CD4-positive, alpha-beta memory T cell (primary cell): ENCODE results near the gene PPM1H. TPM values are rescaled to one million over a fixed set of nuclear protein-coding genes. Genes with fewer than 3 reads are reported as not detected.
"Not testable (repeated sequence)": the region's sequence is repeated elsewhere in the genome, so short reads cannot be mapped to it uniquely, and the experiment has no call there.

ENCODE experiments used
- CTCF ChIA-PET: fragments of 350-600 bp; sonication (Branson Sonifier 250); formaldehyde crosslinking; loops from one replicate; lab custom pipeline; 2021; ENCODE audit warnings: inconsistent platforms; ENCODE audit not compliant: partially characterized antibody; lab: Charles Lee
- POLR2A ChIA-PET: fragments of 350-600 bp; sonication (Branson Sonifier 250); formaldehyde crosslinking; loops from one replicate; lab custom pipeline; 2021; ENCODE audit not compliant: partially characterized antibody; lab: Charles Lee
- DNase-seq, 5 donors: peaks; one replicate each; pipeline versions ENCODE4 v3.0.0 to v3.0.0-alpha.2; 2020 to 2022; ENCODE audit warnings: mixed read lengths in 1 of 5
- H3K27ac ChIP-seq: one replicate; pipeline ENCODE4 v1.7.0; 2013; ENCODE audit warnings: low read depth, low read length
- H3K27me3 ChIP-seq: 2 replicates; pipeline ENCODE4 v1.7.0; 2013; ENCODE audit warnings: mild to moderate bottlenecking, low read length, moderate library complexity; ENCODE audit not compliant: insufficient read depth
- H3K36me3 ChIP-seq: 2 replicates; pipeline ENCODE4 v1.7.0; 2013; ENCODE audit warnings: mild to moderate bottlenecking, low read length, moderate library complexity; ENCODE audit not compliant: insufficient read depth
- H3K4me1 ChIP-seq: 2 replicates; pipeline ENCODE4 v1.7.0; 2013; ENCODE audit warnings: mild to moderate bottlenecking, low read length, moderate library complexity; ENCODE audit not compliant: insufficient read depth
- H3K4me3 ChIP-seq, 2 donors: one replicate each; pipeline ENCODE4 v1.7.0; 2013; ENCODE audit warnings: low read length in 2 of 2, mild to moderate bottlenecking in 1 of 2
- H3K9me3 ChIP-seq, 2 donors: one replicate each; pipeline ENCODE4 v1.7.0; 2013; ENCODE audit warnings: low read length in 2 of 2, control low read depth in 1 of 2; ENCODE audit not compliant: control insufficient read depth in 1 of 2
- H3K27ac Mint-ChIP-seq, 7 donors: one replicate each; pipeline ENCODE4 v1.8.0; 2020 to 2021; ENCODE audit warnings: mixed read lengths in 7 of 7, mild to moderate bottlenecking in 6 of 7, inconsistent platforms in 3 of 7, moderate library complexity in 3 of 7
- H3K27me3 Mint-ChIP-seq, 2 donors: one replicate each; pipeline ENCODE4 v1.8.0; 2020 to 2021; ENCODE audit warnings: mixed read lengths in 2 of 2
- H3K36me3 Mint-ChIP-seq, 2 donors: one replicate each; pipeline ENCODE4 v1.8.0; 2020 to 2021; ENCODE audit warnings: mixed read lengths in 2 of 2, inconsistent platforms in 1 of 2, mild to moderate bottlenecking in 1 of 2
- H3K4me1 Mint-ChIP-seq, 4 donors: one replicate each; pipeline ENCODE4 v1.8.0; 2020 to 2021; ENCODE audit warnings: mixed read lengths in 4 of 4, mild to moderate bottlenecking in 1 of 4
- H3K4me3 Mint-ChIP-seq, 8 donors: one replicate each; pipeline ENCODE4 v1.8.0; 2020 to 2021; ENCODE audit warnings: mixed read lengths in 8 of 8, mild to moderate bottlenecking in 7 of 8, moderate library complexity in 6 of 8, inconsistent platforms in 3 of 8
- H3K9me3 Mint-ChIP-seq, 8 donors: one replicate each; pipeline ENCODE4 v1.8.0; 2020 to 2021; ENCODE audit warnings: mixed read lengths in 8 of 8, mild to moderate bottlenecking in 5 of 8, inconsistent platforms in 3 of 8, moderate library complexity in 1 of 8
- intact Hi-C: fragments of 100-400 bp; cut with micrococcal nuclease; formaldehyde crosslinking; loops from one replicate; pipeline ENCODE4 v1.15.1; 2023
- polyA plus RNA-seq, 2 donors: library from polyadenylated mRNA; unstranded; fragments of 300-500 nt; fragmentation: Illumina TruSeq; gene quantifications; one replicate each; pipeline ENCODE4 v1.2.3, GENCODE V29; 2021
- total RNA-seq, 2 experiments: library from RNA; stranded (reverse); gene quantifications; one replicate each; pipeline ENCODE4 v1.2.3, GENCODE V29; 2021

The PPM1H gene
- total and polyA plus RNA-seq, 4 experiments from 2014 or later, result 0.06 to 0.14 TPM; not detected in 2

GRCh38 chr12:62827042-62827441 lies 107.9 kb downstream of the PPM1H start:
- peaks cover 0 to 2% (median 0%) of the 10 kb centered on the region in 8 donors for H3K9me3 Mint-ChIP-seq
- H3K36me3 Mint-ChIP-seq, result no peaks in the 10 kb centered on the region

DNA sequence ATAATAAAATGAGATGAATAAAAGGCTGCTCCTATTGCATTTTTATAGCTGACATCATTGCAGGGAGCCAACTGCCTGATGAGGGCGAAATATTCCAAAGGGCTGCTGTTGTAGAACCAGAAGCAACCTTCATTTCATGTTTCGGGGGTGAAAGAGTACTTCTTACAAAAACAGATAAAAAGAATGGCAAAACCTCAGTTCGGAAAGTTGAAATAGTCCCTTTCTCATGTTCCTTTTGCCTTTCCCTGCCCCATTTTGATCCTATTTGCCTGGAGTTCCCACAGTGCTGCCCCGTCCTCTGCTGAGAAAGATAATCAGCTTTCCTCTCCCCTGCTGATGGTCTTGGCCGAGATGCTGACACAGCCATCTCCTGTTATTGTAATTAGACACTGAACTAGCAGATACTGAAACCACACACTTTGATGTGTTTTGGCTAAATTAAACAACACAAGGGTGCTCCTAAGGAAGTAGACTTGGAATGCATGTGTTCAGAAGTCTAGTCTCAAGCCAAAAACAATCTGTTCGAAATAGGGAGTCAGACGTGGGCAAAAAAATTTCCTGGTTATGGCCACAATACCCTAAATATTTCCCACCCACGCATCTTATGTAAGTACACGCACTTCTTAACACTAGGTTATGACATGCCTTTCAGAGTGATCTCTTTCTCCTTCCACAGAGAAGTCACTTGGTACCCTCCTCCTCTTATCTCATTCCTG lies 117.2 kb downstream of the PPM1H start:
- peaks cover 10% of the 10 kb centered on the region for H3K4me1 ChIP-seq
- H3K27ac ChIP-seq, result no peak overlapping the region
- no peaks in the 10 kb centered on the region for H3K36me3 Mint-ChIP-seq
- H3K27ac Mint-ChIP-seq, result no peak overlapping the region
- H3K4me3 ChIP-seq, result no peak overlapping the region
- H3K4me3 Mint-ChIP-seq, result no peak overlapping the region
- no peaks in the 10 kb centered on the region for H3K9me3 ChIP-seq
- H3K4me1 Mint-ChIP-seq, result peaks cover 5 to 11% (median 8%) of the 10 kb centered on the region in 4 donors
- H3K36me3 ChIP-seq, result no peaks in the 10 kb centered on the region
- peaks cover 0 to 5% (median 0%) of the 10 kb centered on the region in 8 donors for H3K9me3 Mint-ChIP-seq
- POLR2A ChIA-PET, result interaction anchor here (0.7 kb wide), 1 partner anchor 863 kb away, joined by 5 read pairs; no protein-coding TSS in a partner anchor
- intact Hi-C loops, result no loop called here
- peaks cover 6% of the 10 kb centered on the region for H3K27me3 ChIP-seq
- H3K27me3 Mint-ChIP-seq, result peaks cover 30 to 38% of the 10 kb centered on the region in 2 donors
- DNase-seq, result no peak
- CTCF ChIA-PET, result interaction anchor here (1.1 to 1.8 kb wide), 3 partner anchors 20 to 23 kb away, joined by 3 to 9 read pairs (median 3); no protein-coding TSS in a partner anchor

More at GRCh38 chr12:62827042-62827441, 107.9 kb downstream of the PPM1H start:
- no peak overlapping the region for H3K4me3 Mint-ChIP-seq
- no peaks in the 10 kb centered on the region for H3K4me1 Mint-ChIP-seq
- Histone ChIP-seq H3K9me3 (no peaks in the 10 kb centered on the region), H3K27ac (no peak overlapping the region), H3K4me3 (no peak overlapping the region), H3K4me1 (no peaks in the 10 kb centered on the region), H3K36me3 (no peaks in the 10 kb centered on the region), H3K27me3 (no peaks in the 10 kb centered on the region)
- ChIA-PET CTCF (no interaction called here), POLR2A (no interaction called here)
- H3K27ac Mint-ChIP-seq, result no peak overlapping the region
- intact Hi-C loops, result no loop called here
- H3K27me3 Mint-ChIP-seq, result peaks cover 6 to 8% of the 10 kb centered on the region in 2 donors
- no peak for DNase-seq

GRCh38 chr12:62814243-62814642 lies 120.7 kb downstream of the PPM1H start:
- H3K4me1 ChIP-seq, result peaks cover 10% of the 10 kb centered on the region
- Mint-ChIP-seq H3K9me3 (no peaks in the 10 kb centered on the region), H3K4me3 (no peak overlapping the region), H3K27me3 (peaks cover 13 to 21% of the 10 kb centered on the region in 2 donors), H3K27ac (no peak overlapping the region), H3K4me1 (peaks cover 5 to 12% (median 9%) of the 10 kb centered on the region in 4 donors), H3K36me3 (no peaks in the 10 kb centered on the region)
- no peak overlapping the region for H3K4me3 ChIP-seq
- H3K27ac ChIP-seq, result no peak overlapping the region
- intact Hi-C loops, result no loop called here
- POLR2A ChIA-PET, result no interaction called here
- H3K27me3 ChIP-seq, result peaks cover 6% of the 10 kb centered on the region
- DNase-seq, result no peak
- H3K36me3 ChIP-seq, result no peaks in the 10 kb centered on the region
- CTCF ChIA-PET, result interaction anchor here (1.1 to 3.4 kb wide), 5 partner anchors 11 to 379 kb away, joined by 3 to 41 read pairs (median 8); no protein-coding TSS in a partner anchor
- no peaks in the 10 kb centered on the region for H3K9me3 ChIP-seq

DNA sequence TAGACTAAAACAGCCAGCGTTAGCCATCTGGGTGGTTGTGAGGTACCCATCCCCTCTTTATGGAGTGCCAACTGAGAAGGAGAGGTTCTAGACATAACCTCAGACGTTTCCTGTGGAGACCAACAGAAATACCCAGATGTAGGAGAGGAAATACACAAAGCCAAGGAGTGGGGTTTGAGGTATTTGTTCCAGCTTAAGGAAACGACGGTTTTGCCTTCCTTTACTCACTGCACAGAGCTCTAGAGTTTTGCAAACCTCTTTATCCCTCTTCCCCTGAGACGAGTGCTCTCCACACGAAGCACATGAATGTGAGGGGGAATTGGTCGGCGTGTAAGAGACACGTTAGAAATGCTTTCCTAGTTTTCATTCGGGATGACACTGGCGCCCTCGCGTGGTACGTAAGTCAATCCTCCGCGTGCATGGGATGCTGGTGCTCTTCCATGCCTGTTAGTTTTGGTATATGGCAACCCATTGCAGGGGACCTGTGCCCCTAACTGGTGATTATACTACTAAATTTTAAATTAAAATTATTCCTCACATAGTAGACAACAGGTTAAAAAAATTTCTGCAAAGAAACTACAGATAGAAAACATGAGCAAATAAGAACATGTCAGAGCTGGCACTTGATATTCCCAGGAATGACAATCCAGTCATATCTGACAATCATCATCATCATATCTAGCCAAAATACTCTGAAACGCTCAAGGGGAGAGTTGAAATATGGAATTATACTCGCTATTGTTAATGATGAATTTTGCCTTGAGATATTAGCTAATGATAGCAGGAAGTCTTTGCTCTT lies 121.7 kb downstream of the PPM1H start:
- DNase-seq, result peak in 2 of 5 donors; percentile 5
- peak overlapping the region in 1 of 7 donors; percentile 70 for H3K27ac Mint-ChIP-seq
- H3K9me3 Mint-ChIP-seq, result no peaks in the 10 kb centered on the region

GRCh38 chr12:62811481-62811880 lies 123.5 kb downstream of the PPM1H start:
- H3K27me3 ChIP-seq, POLR2A ChIA-PET, DNase-seq, H3K4me1 ChIP-seq, H3K27ac ChIP-seq, H3K36me3 ChIP-seq, H3K36me3 Mint-ChIP-seq, H3K27me3 Mint-ChIP-seq, H3K4me1 Mint-ChIP-seq, H3K4me3 ChIP-seq, H3K9me3 Mint-ChIP-seq, H3K9me3 ChIP-seq, H3K4me3 Mint-ChIP-seq, intact Hi-C loops: not testable (repeated sequence)
- CTCF ChIA-PET, result interaction anchor here (1.0 to 3.4 kb wide), 3 partner anchors 13 to 227 kb away, joined by 6 to 41 read pairs (median 12); no protein-coding TSS in a partner anchor
- H3K27ac Mint-ChIP-seq, result peak overlapping the region in 1 of 7 donors; percentile 36

More for the DNA sequence above, 121.7 kb downstream of the PPM1H start:
- Mint-ChIP-seq H3K36me3 (no peaks in the 10 kb centered on the region), H3K4me1 (peaks cover 5 to 12% (median 9%) of the 10 kb centered on the region in 4 donors), H3K27me3 (peaks cover 11 to 17% of the 10 kb centered on the region in 2 donors), H3K4me3 (peak overlapping the region in 6 of 8 donors; percentile 31 to 72 (median 49))
- CTCF ChIA-PET, result interaction anchor here (0.6 to 3.4 kb wide), 13 partner anchors 8 to 378 kb away, joined by 3 to 41 read pairs (median 4); no protein-coding TSS in a partner anchor
- H3K4me1 ChIP-seq, result peaks cover 10% of the 10 kb centered on the region
- H3K36me3 ChIP-seq, result no peaks in the 10 kb centered on the region
- POLR2A ChIA-PET, result no interaction called here
- no peak overlapping the region for H3K27ac ChIP-seq
- no peak overlapping the region for H3K4me3 ChIP-seq
- intact Hi-C loops, result loop anchor here (1.0 kb wide), 1 partner anchor 375 kb away; no protein-coding TSS in a partner anchor
- H3K9me3 ChIP-seq, result no peaks in the 10 kb centered on the region
- H3K27me3 ChIP-seq, result peaks cover 6% of the 10 kb centered on the region

DNA sequence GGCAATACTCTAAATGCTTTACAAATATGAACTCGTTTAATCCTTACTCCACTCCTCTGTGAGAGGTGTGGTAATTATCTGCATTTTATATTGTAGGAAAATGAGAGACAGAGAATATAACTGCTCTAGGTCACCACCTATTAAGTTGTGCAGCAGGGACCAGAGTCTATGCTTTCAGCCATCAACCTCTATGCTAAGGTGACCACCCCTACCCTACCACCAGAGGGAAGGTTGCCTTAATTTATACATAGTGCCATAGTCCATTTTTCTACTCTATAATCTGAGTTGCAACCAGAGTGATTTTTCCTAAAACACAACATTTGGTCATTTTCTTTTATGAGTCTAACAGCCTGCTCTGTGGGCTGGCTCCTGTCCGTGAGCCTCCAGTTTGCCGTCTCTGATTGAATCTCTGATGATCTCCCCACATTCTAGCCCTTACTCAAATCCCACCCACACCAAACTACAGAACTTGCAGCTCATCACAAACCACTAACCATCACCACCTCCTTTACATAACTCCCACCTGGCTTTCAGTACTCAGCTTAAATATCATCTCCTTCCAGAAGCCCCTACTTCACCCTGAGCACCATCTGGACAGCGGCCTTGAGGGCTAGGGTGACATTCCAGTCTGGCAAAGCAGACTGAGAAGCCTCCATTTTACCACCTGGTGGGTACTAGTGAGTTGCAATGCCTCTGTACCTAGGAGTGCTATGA lies 126.6 kb downstream of the PPM1H start:
- H3K4me3 ChIP-seq, result no peak overlapping the region
- peaks cover 6% of the 10 kb centered on the region for H3K4me1 ChIP-seq
- H3K27ac ChIP-seq, result no peak overlapping the region
- Mint-ChIP-seq H3K27me3 (no peaks in the 10 kb centered on the region), H3K9me3 (no peaks in the 10 kb centered on the region), H3K27ac (peak overlapping the region in 1 of 7 donors; percentile 2), H3K4me3 (no peak overlapping the region), H3K4me1 (peaks cover 4 to 7% (median 6%) of the 10 kb centered on the region in 4 donors), H3K36me3 (no peaks in the 10 kb centered on the region)
- intact Hi-C loops, result no loop called here
- CTCF ChIA-PET, result interaction anchor here (1.4 to 4.2 kb wide), 2 partner anchors 10 to 15 kb away, joined by 3 to 24 read pairs; no protein-coding TSS in a partner anchor
- no peaks in the 10 kb centered on the region for H3K36me3 ChIP-seq
- POLR2A ChIA-PET, result no interaction called here
- DNase-seq, result no peak
- H3K9me3 ChIP-seq, result no peaks in the 10 kb centered on the region
- no peaks in the 10 kb centered on the region for H3K27me3 ChIP-seq
